Vagina (tissue), 2 donors: ENCODE data around the gene BNIP5. TPM values are rescaled to one million over a fixed set of nuclear protein-coding genes. Genes with fewer than 3 reads are reported as not detected.

Experiments used
- DNase-seq, 2 donors: peaks; one replicate each; pipeline ENCODE4 v3.0.0-alpha.2; 2017; ENCODE audit errors: extremely low spot score in 2 of 2
- H3K27ac ChIP-seq: fragments of 200-600 bp; sonication (generic); one replicate; pipeline ENCODE4 v1.5.1; 2019
- H3K27me3 ChIP-seq: fragments of 200-600 bp; sonication (generic); one replicate; pipeline ENCODE4 v1.5.1; 2019
- H3K36me3 ChIP-seq, 2 donors: fragments of 200-600 bp; sonication (generic); one replicate each; pipeline ENCODE4 v1.5.1; 2017 to 2019
- H3K4me1 ChIP-seq: fragments of 200-600 bp; sonication (generic); one replicate; pipeline ENCODE4 v1.5.1; 2019
- H3K4me3 ChIP-seq, 2 donors: fragments of 200-600 bp; sonication (generic); 1 replicate in 1 of 2; 2 replicates in 1 of 2; pipeline ENCODE4 v1.5.1; 2016 to 2019
- H3K9me3 ChIP-seq: fragments of 200-600 bp; sonication (generic); one replicate; pipeline ENCODE4 v1.5.1; 2019
- POLR2A ChIP-seq, 2 donors: fragments of 450-650 bp; IDR thresholded peaks; one replicate each; pipeline ENCODE4 v1.6.1; 2017; ENCODE audit warnings: antibody characterized with exemption in 2 of 2, mild to moderate bottlenecking in 2 of 2, moderate library complexity in 2 of 2
- POLR2AphosphoS5 ChIP-seq, 2 donors: sonication (generic); formaldehyde crosslinking; IDR thresholded peaks; one replicate each; pipeline ENCODE4 v1.9.0; 2017; ENCODE audit warnings: antibody characterized with exemption in 2 of 2, mild to moderate bottlenecking in 2 of 2, low read depth in 1 of 2; ENCODE audit not compliant: insufficient read depth in 1 of 2
- intact Hi-C: fragments of 100-400 bp; cut with DNase I; formaldehyde crosslinking; loops from one replicate; pipeline ENCODE4 v1.15.1; 2023
- total RNA-seq: library from RNA; depleted of rRNA; stranded (reverse); fragments of >200 nt; gene quantifications from one replicate; pipeline ENCODE4 v1.2.3, GENCODE V29; 2016
- TF ChIP-seq, protein P1 (sequence below), 3 experiments: fragments of 450-650 bp in 2 of 3; fragments of 200-600 bp in 1 of 3; sonication (generic) in 1 of 3; IDR thresholded peaks; one replicate each; pipeline ENCODE4 v1.5.1; 2017 to 2019; ENCODE audit warnings: antibody characterized with exemption in 3 of 3, mild to moderate bottlenecking in 2 of 3, moderate library complexity in 2 of 3

The BNIP5 gene
- total RNA-seq, 1 donor from 2014 or later, result not detected

- intact Hi-C loops, result no loop called here
- Histone ChIP-seq H3K9me3 (no peaks in the 10 kb centered on the region), H3K4me3 (no peak overlapping the region), H3K27ac (no peak overlapping the region), H3K4me1 (no peaks in the 10 kb centered on the region), H3K27me3 (no peaks in the 10 kb centered on the region), H3K36me3 (no peaks in the 10 kb centered on the region)
- DNase-seq, result no peak
- TF ChIP-seq, protein P1, sequence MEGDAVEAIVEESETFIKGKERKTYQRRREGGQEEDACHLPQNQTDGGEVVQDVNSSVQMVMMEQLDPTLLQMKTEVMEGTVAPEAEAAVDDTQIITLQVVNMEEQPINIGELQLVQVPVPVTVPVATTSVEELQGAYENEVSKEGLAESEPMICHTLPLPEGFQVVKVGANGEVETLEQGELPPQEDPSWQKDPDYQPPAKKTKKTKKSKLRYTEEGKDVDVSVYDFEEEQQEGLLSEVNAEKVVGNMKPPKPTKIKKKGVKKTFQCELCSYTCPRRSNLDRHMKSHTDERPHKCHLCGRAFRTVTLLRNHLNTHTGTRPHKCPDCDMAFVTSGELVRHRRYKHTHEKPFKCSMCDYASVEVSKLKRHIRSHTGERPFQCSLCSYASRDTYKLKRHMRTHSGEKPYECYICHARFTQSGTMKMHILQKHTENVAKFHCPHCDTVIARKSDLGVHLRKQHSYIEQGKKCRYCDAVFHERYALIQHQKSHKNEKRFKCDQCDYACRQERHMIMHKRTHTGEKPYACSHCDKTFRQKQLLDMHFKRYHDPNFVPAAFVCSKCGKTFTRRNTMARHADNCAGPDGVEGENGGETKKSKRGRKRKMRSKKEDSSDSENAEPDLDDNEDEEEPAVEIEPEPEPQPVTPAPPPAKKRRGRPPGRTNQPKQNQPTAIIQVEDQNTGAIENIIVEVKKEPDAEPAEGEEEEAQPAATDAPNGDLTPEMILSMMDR (IDR thresholded peaks at IDR 0.05), result no peak
- TF ChIP-seq POLR2AphosphoS5 (IDR thresholded peaks at IDR 0.05; ENCODE audit: insufficient read depth in 1 of 2, low read depth in 1 of 2), result no peak
- no peak for TF ChIP-seq POLR2A (IDR thresholded peaks at IDR 0.05)
Observed at GRCh38 chr6:36283608-36284007, 53.1 kb downstream of the BNIP5 start.

- Histone ChIP-seq H3K27ac (no peak overlapping the region), H3K4me1 (no peaks in the 10 kb centered on the region), H3K4me3 (no peak overlapping the region), H3K9me3 (no peaks in the 10 kb centered on the region), H3K27me3 (no peaks in the 10 kb centered on the region), H3K36me3 (no peaks in the 10 kb centered on the region)
- TF ChIP-seq POLR2AphosphoS5 (IDR thresholded peaks at IDR 0.05; ENCODE audit: insufficient read depth in 1 of 2, low read depth in 1 of 2) (no peak), POLR2A (IDR thresholded peaks at IDR 0.05) (no peak)
- TF ChIP-seq, protein P1 (IDR thresholded peaks at IDR 0.05), result no peak
- DNase-seq, result no peak
- intact Hi-C loops, result no loop called here
Observed at GRCh38 chr6:36280983-36281382, 55.7 kb downstream of the BNIP5 start.

DNA sequence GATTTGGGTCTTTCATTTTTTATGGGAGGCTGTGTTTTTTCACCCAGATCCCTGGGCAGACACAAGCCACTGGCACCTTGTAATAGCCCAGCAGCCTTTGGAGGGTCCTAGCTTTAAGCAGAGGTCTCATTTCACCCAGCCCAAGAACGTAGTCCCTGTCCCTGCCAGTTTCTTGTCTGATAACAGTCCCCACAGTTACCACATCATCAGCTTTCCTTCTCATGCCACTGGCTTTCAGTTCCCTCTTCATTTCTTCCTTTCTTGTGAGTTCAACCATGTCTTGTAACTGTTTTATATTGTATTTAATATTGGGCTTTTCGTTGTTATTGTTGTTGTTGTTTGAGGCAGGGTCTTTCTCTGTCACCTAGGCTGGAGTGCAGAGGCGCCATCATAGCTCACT, 56.2 kb downstream of the BNIP5 start:
- no peaks in the 10 kb centered on the region for H3K27me3 ChIP-seq

DNA sequence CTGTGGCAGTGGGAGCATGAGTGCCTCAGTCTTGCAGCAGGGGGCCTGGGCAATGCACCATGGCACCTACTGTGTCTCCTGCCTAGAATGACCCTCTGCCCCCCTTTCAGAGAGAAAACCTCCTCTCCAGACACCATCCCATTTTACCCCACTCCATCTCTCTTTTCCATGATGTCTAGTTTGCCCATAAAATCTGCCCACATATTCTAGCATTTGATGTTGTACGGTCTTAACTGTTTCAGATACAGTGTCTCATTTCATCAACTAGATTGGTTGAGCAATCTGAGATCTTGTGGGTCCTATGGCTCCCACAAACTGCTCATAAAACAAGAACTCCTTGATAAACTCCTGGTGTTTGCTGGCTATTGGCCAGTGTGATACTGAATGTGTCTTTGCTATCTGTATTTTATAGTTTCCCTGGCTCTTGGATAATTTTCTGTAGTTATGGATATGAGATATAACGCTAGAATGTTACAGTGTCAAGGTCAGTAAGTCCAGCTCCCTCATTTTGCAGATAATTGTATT, 58.7 kb downstream of the BNIP5 start:
- intact Hi-C loops, result no loop called here
- Histone ChIP-seq H3K27ac (no peak overlapping the region), H3K27me3 (no peaks in the 10 kb centered on the region), H3K4me1 (no peaks in the 10 kb centered on the region), H3K4me3 (no peak overlapping the region), H3K9me3 (no peaks in the 10 kb centered on the region), H3K36me3 (no peaks in the 10 kb centered on the region)
- TF ChIP-seq POLR2AphosphoS5 (IDR thresholded peaks at IDR 0.05; ENCODE audit: insufficient read depth in 1 of 2, low read depth in 1 of 2), result no peak
- TF ChIP-seq, protein P1 (IDR thresholded peaks at IDR 0.05), result no peak
- TF ChIP-seq POLR2A (IDR thresholded peaks at IDR 0.05), result no peak
- DNase-seq, result no peak

More for the DNA sequence above, 56.2 kb downstream of the BNIP5 start:
- no peak overlapping the region for H3K27ac ChIP-seq
- H3K9me3 ChIP-seq, result no peaks in the 10 kb centered on the region
- no peak for TF ChIP-seq POLR2A (IDR thresholded peaks at IDR 0.05)
- TF ChIP-seq POLR2AphosphoS5 (IDR thresholded peaks at IDR 0.05; ENCODE audit: insufficient read depth in 1 of 2, low read depth in 1 of 2), result no peak
- TF ChIP-seq, protein P1 (IDR thresholded peaks at IDR 0.05), result no peak
- H3K4me3 ChIP-seq, result no peak overlapping the region
- H3K4me1 ChIP-seq, result no peaks in the 10 kb centered on the region
- H3K36me3 ChIP-seq, result no peaks in the 10 kb centered on the region
- DNase-seq, result no peak
- intact Hi-C loops, result no loop called here

- Histone ChIP-seq H3K9me3 (no peaks in the 10 kb centered on the region), H3K4me3 (no peak overlapping the region), H3K4me1 (no peaks in the 10 kb centered on the region), H3K27ac (no peak overlapping the region), H3K36me3 (no peaks in the 10 kb centered on the region), H3K27me3 (no peaks in the 10 kb centered on the region)
- no peak for DNase-seq
- no peak for TF ChIP-seq POLR2A (IDR thresholded peaks at IDR 0.05)
- TF ChIP-seq, protein P1 (IDR thresholded peaks at IDR 0.05), result no peak
- no peak for TF ChIP-seq POLR2AphosphoS5 (IDR thresholded peaks at IDR 0.05; ENCODE audit: insufficient read depth in 1 of 2, low read depth in 1 of 2)
- intact Hi-C loops, result no loop called here
Observed at GRCh38 chr6:36276581-36277536, 59.8 kb downstream of the BNIP5 start.
